Lung (tissue), 12 donors: ENCODE measurements around the gene ZNF71. TPM values are rescaled to one million over a fixed set of nuclear protein-coding genes. Genes with fewer than 3 reads are reported as not detected.

Experiments
- ATAC-seq: fragments of 200-7000 bp; cut with Tn5 transposase; one replicate; pipeline ENCODE4 v1.9.1; 2020; ENCODE audit warnings: moderate number of reproducible peaks; ENCODE audit not compliant: insufficient read depth, low FRiP score
- DNase-seq, 3 donors: peaks; one replicate each; pipeline ENCODE4 v3.0.0-alpha.2; 2013 to 2017
- H3K27ac ChIP-seq, 2 donors: one replicate each; pipeline ENCODE4 v1.5.1; 2013; ENCODE audit warnings: mild to moderate bottlenecking in 2 of 2, moderate library complexity in 2 of 2, control low read depth in 1 of 2, inconsistent platforms in 1 of 2, low read depth in 1 of 2, low read length in 1 of 2
- H3K27me3 ChIP-seq, 3 donors: one replicate each; pipeline ENCODE4 v1.5.1; 2013; ENCODE audit warnings: low read length in 2 of 3; ENCODE audit not compliant: control insufficient read depth in 3 of 3, insufficient read depth in 3 of 3
- H3K36me3 ChIP-seq, 4 donors: one replicate each; pipeline ENCODE4 v1.5.1; 2013; ENCODE audit warnings: low read length in 4 of 4, mild to moderate bottlenecking in 1 of 4, moderate library complexity in 1 of 4; ENCODE audit not compliant: control insufficient read depth in 4 of 4, insufficient read depth in 4 of 4
- H3K4me1 ChIP-seq, 5 donors: one replicate each; pipeline ENCODE4 v1.5.1; 2013; ENCODE audit warnings: low read length in 5 of 5, mild to moderate bottlenecking in 2 of 5, moderate library complexity in 1 of 5; ENCODE audit not compliant: control insufficient read depth in 5 of 5, insufficient read depth in 5 of 5
- H3K4me3 ChIP-seq: one replicate; pipeline ENCODE4 v1.5.1; 2013; ENCODE audit warnings: mild to moderate bottlenecking, control low read depth, moderate library complexity
- H3K9ac ChIP-seq, 2 donors: one replicate each; pipeline ENCODE4 v1.5.1; 2013; ENCODE audit warnings: low read length in 2 of 2, control low read depth in 1 of 2; ENCODE audit not compliant: insufficient read depth in 1 of 2
- H3K9me3 ChIP-seq, 4 donors: one replicate each; pipeline ENCODE4 v1.5.1; 2013; ENCODE audit warnings: low read length in 3 of 4, mild to moderate bottlenecking in 1 of 4, moderate library complexity in 1 of 4; ENCODE audit not compliant: control insufficient read depth in 4 of 4, insufficient read depth in 3 of 4
- WGBS, 2 donors: extraction: QIAGEN DNeasy Blood & Tissue Kit; methylation state at CpG; one replicate each; pipeline ENCODE4 v1.1.7; 2013; 5-methylcytosine and 5-hydroxymethylcytosine counted together
- polyA plus RNA-seq, 2 donors: library from polyadenylated mRNA; stranded (reverse); fragments of 200-250 nt; gene quantifications; one replicate each; pipeline ENCODE4 v1.2.1, GENCODE V29; 2013
- total RNA-seq, 2 donors: library from RNA; depleted of rRNA in 1 of 2; stranded (reverse); fragments of >200 nt in 1 of 2; gene quantifications; one replicate each; pipeline ENCODE4 v1.2.1, GENCODE V29; 2014 to 2021
- TF ChIP-seq, protein P1 (sequence below): IDR thresholded peaks from 2 replicates; pipeline ENCODE4 v1.5.1; 2012; ENCODE audit warnings: mild to moderate bottlenecking; ENCODE audit errors: control extremely low read depth, extremely low read depth
- donor health status: control.
- donor health status: control.
- donor health status: Bipolar disorder and iron deficiency.
- donor health status: healthy.
- donor health status: DM: yes; HTN: yes; CAD: no.

ZNF71 gene
- total and polyA plus RNA-seq, 4 donors = 2.5 to 8.3 (median 5.8) TPM

- Histone ChIP-seq H3K36me3 (peaks cover 0 to 35% (median 29%) of the 10 kb centered on the region in 4 donors), H3K9ac (no peak overlapping the region), H3K9me3 (peaks cover 0 to 57% (median 4%) of the 10 kb centered on the region in 4 donors), H3K27me3 (no peaks in the 10 kb centered on the region), H3K4me1 (no peaks in the 10 kb centered on the region), H3K27ac (no peak overlapping the region), H3K4me3 (no peak overlapping the region)
- TF ChIP-seq, protein P1, sequence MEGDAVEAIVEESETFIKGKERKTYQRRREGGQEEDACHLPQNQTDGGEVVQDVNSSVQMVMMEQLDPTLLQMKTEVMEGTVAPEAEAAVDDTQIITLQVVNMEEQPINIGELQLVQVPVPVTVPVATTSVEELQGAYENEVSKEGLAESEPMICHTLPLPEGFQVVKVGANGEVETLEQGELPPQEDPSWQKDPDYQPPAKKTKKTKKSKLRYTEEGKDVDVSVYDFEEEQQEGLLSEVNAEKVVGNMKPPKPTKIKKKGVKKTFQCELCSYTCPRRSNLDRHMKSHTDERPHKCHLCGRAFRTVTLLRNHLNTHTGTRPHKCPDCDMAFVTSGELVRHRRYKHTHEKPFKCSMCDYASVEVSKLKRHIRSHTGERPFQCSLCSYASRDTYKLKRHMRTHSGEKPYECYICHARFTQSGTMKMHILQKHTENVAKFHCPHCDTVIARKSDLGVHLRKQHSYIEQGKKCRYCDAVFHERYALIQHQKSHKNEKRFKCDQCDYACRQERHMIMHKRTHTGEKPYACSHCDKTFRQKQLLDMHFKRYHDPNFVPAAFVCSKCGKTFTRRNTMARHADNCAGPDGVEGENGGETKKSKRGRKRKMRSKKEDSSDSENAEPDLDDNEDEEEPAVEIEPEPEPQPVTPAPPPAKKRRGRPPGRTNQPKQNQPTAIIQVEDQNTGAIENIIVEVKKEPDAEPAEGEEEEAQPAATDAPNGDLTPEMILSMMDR = no peak
- 80 to 92% methylated on average over 8 of the region's 8 CpGs for WGBS, 2 donors
- DNase-seq (no peak), ATAC-seq (no peak)
Measured at GRCh38 chr19:56619121-56619520, 24.0 kb downstream of the ZNF71 start.

GRCh38 chr19:56622374-56622773, 27.3 kb downstream of the ZNF71 start:
- no peak for ATAC-seq
- Histone ChIP-seq H3K36me3 (peaks cover 0 to 37% (median 36%) of the 10 kb centered on the region in 4 donors), H3K4me3 (no peak overlapping the region), H3K27ac (no peak overlapping the region), H3K27me3 (no peaks in the 10 kb centered on the region), H3K4me1 (no peaks in the 10 kb centered on the region), H3K9me3 (peaks cover 0 to 71% (median 3%) of the 10 kb centered on the region in 4 donors), H3K9ac (no peak overlapping the region)
- no peak for DNase-seq
- 96% methylated on average over 37 of the region's 37 CpGs for WGBS, 2 donors
- TF ChIP-seq, protein P1 = no peak

DNA sequence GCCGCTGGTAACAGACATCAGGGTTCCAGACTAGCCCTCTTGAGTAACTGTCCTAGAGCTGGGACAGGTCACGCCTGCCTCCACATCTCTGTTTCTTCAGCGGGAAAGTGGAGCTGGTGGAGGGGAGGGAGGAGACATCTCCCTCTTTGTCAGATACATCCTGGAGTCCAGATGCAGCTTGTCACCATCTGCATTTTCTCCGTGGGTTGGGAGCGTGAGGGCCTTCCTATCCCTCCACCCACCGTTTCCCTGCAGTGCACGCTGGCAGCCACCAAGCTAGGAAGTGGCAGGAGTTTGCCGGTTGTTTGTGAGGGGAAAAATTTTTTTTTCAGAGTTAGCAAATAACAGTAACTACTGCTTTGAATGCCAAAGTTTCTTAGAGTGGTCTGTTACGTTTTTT, 27.9 kb downstream of the ZNF71 start:
- H3K9ac ChIP-seq = no peak overlapping the region
- H3K9me3 ChIP-seq = peaks cover 0 to 70% (median 3%) of the 10 kb centered on the region in 4 donors
- no peak overlapping the region for H3K27ac ChIP-seq
- DNase-seq (no peak), ATAC-seq (no peak)
- peaks cover 0 to 35% (median 33%) of the 10 kb centered on the region in 4 donors for H3K36me3 ChIP-seq
- no peak overlapping the region for H3K4me3 ChIP-seq
- no peaks in the 10 kb centered on the region for H3K4me1 ChIP-seq
- no peaks in the 10 kb centered on the region for H3K27me3 ChIP-seq
- WGBS, 2 donors = 90 to 93% methylated on average over 9 of the region's 9 CpGs
- TF ChIP-seq, protein P1 = no peak

GRCh38 chr19:56625708-56626107, 30.6 kb downstream of the ZNF71 start:
- Histone ChIP-seq H3K9ac (no peak overlapping the region), H3K27ac (no peak overlapping the region), H3K36me3 (peaks cover 0 to 35% (median 28%) of the 10 kb centered on the region in 4 donors), H3K9me3 (peaks cover 0 to 70% (median 7%) of the 10 kb centered on the region in 4 donors), H3K4me1 (no peaks in the 10 kb centered on the region), H3K27me3 (no peaks in the 10 kb centered on the region), H3K4me3 (no peak overlapping the region)
- WGBS, 2 donors = 94 to 98% methylated on average over 9 of the region's 9 CpGs
- DNase-seq = no peak
- TF ChIP-seq, protein P1 = no peak
- ATAC-seq = no peak
